ENCODE results near the gene SLF1.

Gene SLF1

DNA sequence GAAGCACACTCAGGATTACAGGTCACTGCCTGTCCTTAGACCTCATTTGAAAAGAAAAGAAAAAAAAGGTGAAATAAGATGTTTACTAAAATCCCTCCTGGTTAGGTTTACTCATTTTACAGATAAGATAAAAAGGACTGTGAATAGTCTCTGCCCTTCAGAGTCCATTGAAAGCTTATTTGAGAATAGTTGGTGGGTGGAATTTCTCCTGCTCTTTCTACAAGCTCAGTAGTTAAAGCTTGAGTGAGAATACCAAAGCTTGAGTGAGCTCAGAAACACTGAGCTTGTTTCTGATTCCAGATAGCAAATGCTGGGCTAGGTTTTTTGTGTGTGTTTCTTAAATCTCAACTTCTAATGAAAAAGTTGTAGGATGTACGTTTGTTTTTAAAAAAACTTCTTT, 106.7 kb downstream of the SLF1 start:
- no peak for DNase-seq

DNA sequence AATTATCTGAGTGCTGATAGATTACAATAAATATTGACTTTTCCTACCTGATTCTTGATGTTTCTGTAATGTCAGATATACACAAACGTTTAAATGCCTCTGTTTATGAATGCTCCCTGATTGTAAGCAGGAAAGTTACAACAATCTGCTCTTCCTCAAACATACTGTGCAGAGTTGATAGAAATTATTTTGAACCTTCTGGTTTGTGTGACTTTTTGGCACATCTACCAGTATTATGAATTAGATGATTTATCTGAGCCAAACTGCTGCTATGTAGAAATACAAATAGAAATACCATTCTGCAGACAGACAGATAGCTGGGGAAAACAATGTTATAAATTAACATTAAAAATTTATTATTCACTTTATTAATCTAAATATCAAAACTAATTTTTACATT, 113.0 kb downstream of the SLF1 start:
- no peak for DNase-seq

DNA sequence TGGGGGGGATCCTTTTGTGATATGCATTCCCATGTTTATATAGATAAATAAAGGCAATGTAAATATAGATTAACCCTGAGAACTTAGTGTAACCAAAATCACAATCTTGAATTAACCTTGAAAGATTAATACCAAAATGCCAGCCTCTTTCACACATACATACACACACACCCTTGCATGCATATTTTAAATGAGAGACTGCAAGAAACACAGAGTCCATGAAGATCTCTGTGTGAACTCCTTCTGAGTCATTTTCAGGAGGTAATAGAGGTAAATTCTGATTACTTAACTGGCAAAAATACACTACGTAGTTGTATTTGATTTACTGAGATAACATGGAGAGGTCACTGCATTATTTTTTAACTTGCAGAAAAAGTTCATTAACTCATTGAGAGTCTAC, 118.0 kb downstream of the SLF1 start:
- DNase-seq, result no peak

DNA sequence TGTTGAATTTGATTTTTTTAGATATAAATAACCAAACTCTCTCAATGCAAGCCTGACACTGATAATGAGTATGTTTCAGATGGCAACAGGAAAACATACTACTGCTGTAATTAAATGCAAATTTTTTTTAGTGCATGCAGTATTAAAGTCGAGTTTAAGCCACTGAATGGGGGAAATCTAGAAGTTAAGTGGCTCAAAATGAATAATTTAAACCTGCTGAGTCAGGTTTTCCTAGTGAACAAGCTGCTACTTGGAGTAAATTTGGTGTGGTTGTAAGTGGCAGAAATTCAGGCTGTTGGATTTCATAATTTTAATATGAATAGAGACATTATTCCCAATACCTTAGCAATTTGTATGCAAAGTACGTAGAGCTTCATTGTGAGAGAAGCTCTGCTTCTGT, 121.8 kb downstream of the SLF1 start:
- no peak for DNase-seq

DNA sequence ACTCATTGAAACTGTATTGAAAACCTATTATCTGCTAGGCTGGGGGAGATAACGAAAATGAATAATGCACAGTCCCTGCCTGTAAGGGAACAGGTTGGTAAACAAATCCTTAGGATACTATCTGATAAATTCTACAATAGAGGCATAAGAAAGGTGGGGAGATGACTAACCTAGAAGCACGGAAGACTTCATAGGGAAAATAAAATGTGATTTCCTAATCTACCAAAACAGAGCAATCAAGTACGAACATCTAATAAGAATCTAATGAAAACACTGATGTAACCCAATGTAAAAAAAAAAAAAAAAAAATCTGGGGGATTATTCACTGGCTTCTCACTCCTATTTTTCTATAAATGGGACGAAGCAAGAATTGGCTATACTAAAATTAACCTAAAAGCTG, 124.4 kb downstream of the SLF1 start:
- no peak for DNase-seq

DNA sequence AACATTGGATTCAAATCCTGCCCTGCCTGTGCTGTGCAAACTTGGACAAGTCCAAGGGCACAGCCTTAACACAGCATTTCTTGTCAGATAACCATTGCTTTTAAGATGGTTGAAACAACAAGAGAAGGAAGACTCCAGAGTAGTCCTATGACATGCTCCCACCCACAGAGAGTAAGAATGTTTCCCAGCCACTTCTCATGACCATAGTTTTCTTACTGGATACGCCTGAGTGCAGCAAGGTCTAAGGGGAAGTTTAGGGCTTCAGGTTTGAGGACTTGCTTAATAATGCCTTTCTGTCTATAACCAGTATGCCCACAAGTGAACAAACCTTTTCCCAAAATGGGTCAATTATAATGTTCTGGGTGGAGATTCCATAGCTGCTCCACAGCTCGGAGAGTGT, 126.4 kb downstream of the SLF1 start:
- DNase-seq, result no peak

DNA sequence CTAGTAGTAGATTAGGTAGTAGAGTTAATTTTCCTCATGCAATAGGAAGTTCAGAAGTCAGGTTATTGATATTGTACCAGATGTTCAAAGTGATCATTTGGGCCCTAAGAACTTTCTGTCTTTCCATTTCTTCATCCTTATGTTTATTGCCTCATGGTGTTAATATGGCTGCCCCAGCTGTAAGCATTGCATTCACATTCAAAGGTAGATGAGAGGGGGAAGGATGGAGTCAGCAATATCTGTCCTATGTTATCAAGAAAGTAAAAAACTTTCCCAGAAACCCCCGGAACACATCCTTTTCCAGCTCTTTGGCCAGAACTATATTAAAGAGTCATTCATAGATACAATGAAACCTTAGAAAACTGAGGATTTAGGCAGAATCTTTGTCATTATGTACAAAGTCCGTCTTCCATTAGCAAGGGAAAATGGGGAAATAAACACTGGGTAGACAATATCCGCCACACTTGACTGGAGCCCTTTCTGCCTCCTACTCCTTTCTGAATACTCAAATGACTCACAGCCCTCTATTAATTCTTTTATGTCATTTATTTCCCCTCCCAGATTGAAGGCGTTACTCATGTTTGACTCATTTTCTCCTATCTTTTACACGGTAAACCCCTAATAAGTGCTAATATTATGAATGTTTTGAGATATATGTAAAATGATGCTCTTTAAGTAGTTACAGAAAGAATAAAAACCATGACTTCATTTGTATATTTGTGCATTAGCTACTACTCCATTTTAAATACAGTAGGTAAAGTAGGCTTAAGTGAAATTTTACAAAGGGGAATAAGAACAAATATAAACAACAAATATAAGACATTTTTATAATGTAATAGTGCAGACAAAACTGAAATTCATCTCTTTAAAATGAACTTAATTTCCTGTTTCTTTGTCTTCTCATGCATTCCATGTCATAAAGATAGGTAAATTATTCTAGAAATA, 127.6 kb downstream of the SLF1 start:
- DNase-seq, result no peak

DNA sequence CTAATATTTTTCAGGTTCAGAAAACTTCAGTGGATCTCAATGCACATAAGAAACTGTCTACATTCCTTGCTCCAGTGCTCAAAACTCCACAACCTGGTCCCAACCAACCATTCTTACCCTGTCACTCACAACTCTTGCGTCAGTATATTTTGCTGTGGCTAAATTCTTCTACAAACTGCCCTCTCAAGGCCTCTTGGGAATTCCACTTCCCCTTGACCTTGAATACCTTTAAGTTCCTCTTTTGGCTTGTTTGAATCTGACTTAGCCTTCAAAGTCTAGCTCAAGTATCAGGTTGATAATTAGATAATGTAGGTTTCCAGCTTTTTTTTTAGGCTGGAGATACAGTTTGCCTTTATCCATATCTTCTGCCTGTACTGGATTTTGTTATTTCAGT, 128.3 kb downstream of the SLF1 start:
- no peak for DNase-seq
